Activated CD8-positive, alpha-beta T cell treated with anti-CD3 and anti-CD28 coated beads for 36 hours (primary cell): ENCODE measurements around the gene ZNF641. TPM values are rescaled to one million over a fixed set of nuclear protein-coding genes. Genes with fewer than 3 reads are reported as not detected.

Source experiments
- ATAC-seq: fragments of 200-7000 bp; cut with Tn5 transposase; one replicate; pipeline ENCODE4 v1.10.0; 2021; ENCODE audit warnings: mild to moderate bottlenecking, moderate library complexity
- CTCF ChIA-PET: fragments of 350-600 bp; sonication (Branson Sonifier 250); formaldehyde crosslinking; loops from one replicate; lab custom pipeline; 2021; ENCODE audit warnings: antibody characterized with exemption; lab: Charles Lee
- POLR2A ChIA-PET: fragments of 350-600 bp; sonication (Branson Sonifier 250); formaldehyde crosslinking; loops from one replicate; lab custom pipeline; 2021; ENCODE audit warnings: antibody characterized with exemption; lab: Charles Lee
- DNase-seq: peaks from one replicate; pipeline ENCODE4 v3.0.0-alpha.2; 2020
- H3K27ac Mint-ChIP-seq: one replicate; pipeline ENCODE4 v1.8.0; 2021; ENCODE audit warnings: mild to moderate bottlenecking, mixed read lengths
- H3K27me3 Mint-ChIP-seq: one replicate; pipeline ENCODE4 v1.8.0; 2021; ENCODE audit warnings: mixed read lengths
- H3K36me3 Mint-ChIP-seq: one replicate; pipeline ENCODE4 v1.8.0; 2021; ENCODE audit warnings: low read depth, mixed read lengths
- H3K4me1 Mint-ChIP-seq: one replicate; pipeline ENCODE4 v1.8.0; 2021; ENCODE audit warnings: low read depth, mixed read lengths
- H3K4me3 Mint-ChIP-seq: one replicate; pipeline ENCODE4 v1.8.0; 2021; ENCODE audit warnings: mild to moderate bottlenecking, moderate library complexity, mixed read lengths
- H3K9me3 Mint-ChIP-seq: one replicate; pipeline ENCODE4 v1.8.0; 2021; ENCODE audit warnings: mixed read lengths
- CTCF ChIP-seq: fragments of 200-600 bp; IDR thresholded peaks from one replicate; pipeline ENCODE4 v1.8.0; 2022; ENCODE audit warnings: antibody characterized with exemption, mild to moderate bottlenecking
- intact Hi-C: fragments of 100-400 bp; cut with micrococcal nuclease; formaldehyde crosslinking; loops from one replicate; pipeline ENCODE4 v1.10.0; 2022
- total RNA-seq, 2 experiments: library from RNA; stranded (reverse); gene quantifications; one replicate each; pipeline ENCODE4 v1.2.3, GENCODE V29; 2021

The ZNF641 gene
- total RNA-seq, 2 experiments from 2014 or later: 5.0 to 5.1 TPM

- Mint-ChIP-seq H3K4me1 (peaks cover 2% of the 10 kb centered on the region), H3K27ac (no peak overlapping the region), H3K27me3 (no peaks in the 10 kb centered on the region), H3K9me3 (no peaks in the 10 kb centered on the region), H3K4me3 (no peak overlapping the region), H3K36me3 (no peaks in the 10 kb centered on the region)
- intact Hi-C loops: no loop called here
- CTCF ChIA-PET: no interaction called here
- POLR2A ChIA-PET: interaction anchor here (0.6 kb wide), 1 partner anchor 299 kb away, joined by 3 read pairs; no protein-coding TSS in a partner anchor
- DNase-seq (no peak), ATAC-seq (no peak)
- TF ChIP-seq CTCF: no peak
Measured at GRCh38 chr12:48361664-48362339, 11.1 kb upstream of the ZNF641 start.

- H3K27me3 Mint-ChIP-seq: no peaks in the 10 kb centered on the region
- CTCF ChIA-PET: interaction anchor here (0.7 to 1.5 kb wide), 2 partner anchors 172 to 259 kb away, joined by 3 to 5 read pairs; no protein-coding TSS in a partner anchor
- TF ChIP-seq CTCF: no peak
- H3K9me3 Mint-ChIP-seq: no peaks in the 10 kb centered on the region
- H3K4me3 Mint-ChIP-seq: no peak overlapping the region
- H3K36me3 Mint-ChIP-seq: no peaks in the 10 kb centered on the region
- DNase-seq (no peak), ATAC-seq (no peak)
- no peak overlapping the region for H3K27ac Mint-ChIP-seq
- intact Hi-C loops: no loop called here
- H3K4me1 Mint-ChIP-seq: peaks cover 2% of the 10 kb centered on the region
- POLR2A ChIA-PET: no interaction called here
Measured at GRCh38 chr12:48358937-48359513, 8.3 kb upstream of the ZNF641 start.

GRCh38 chr12:48356041-48356768 is 5.5 kb upstream of the ZNF641 start:
- Mint-ChIP-seq H3K27ac (no peak overlapping the region), H3K9me3 (no peaks in the 10 kb centered on the region), H3K27me3 (no peaks in the 10 kb centered on the region), H3K4me1 (peaks cover 1% of the 10 kb centered on the region), H3K36me3 (no peaks in the 10 kb centered on the region), H3K4me3 (no peak overlapping the region)
- ChIA-PET CTCF (no interaction called here), POLR2A (no interaction called here)
- DNase-seq: no peak
- intact Hi-C loops: no loop called here
- ATAC-seq: no peak
- no peak for TF ChIP-seq CTCF

GRCh38 chr12:48352157-48352760 is 1.5 kb upstream of the ZNF641 start:
- Mint-ChIP-seq H3K27ac (no peak overlapping the region), H3K9me3 (no peaks in the 10 kb centered on the region), H3K4me3 (no peak overlapping the region), H3K27me3 (no peaks in the 10 kb centered on the region), H3K4me1 (peaks cover 18% of the 10 kb centered on the region), H3K36me3 (peaks cover 5% of the 10 kb centered on the region)
- ChIA-PET POLR2A (no interaction called here), CTCF (no interaction called here)
- no peak for DNase-seq
- no peak for TF ChIP-seq CTCF
- ATAC-seq: no peak
- intact Hi-C loops: no loop called here
